Measurements from ENCODE around the gene KHDC1. TPM values are rescaled to one million over a fixed set of nuclear protein-coding genes. Genes with fewer than 3 reads are reported as not detected.
"Not testable (repeated sequence)": the region's sequence is repeated elsewhere in the genome, so short reads cannot be mapped to it uniquely, and the experiment has no call there.

Gene KHDC1
- total and polyA plus RNA-seq, 2 donors = 2.3 to 4.1 TPM

DNA sequence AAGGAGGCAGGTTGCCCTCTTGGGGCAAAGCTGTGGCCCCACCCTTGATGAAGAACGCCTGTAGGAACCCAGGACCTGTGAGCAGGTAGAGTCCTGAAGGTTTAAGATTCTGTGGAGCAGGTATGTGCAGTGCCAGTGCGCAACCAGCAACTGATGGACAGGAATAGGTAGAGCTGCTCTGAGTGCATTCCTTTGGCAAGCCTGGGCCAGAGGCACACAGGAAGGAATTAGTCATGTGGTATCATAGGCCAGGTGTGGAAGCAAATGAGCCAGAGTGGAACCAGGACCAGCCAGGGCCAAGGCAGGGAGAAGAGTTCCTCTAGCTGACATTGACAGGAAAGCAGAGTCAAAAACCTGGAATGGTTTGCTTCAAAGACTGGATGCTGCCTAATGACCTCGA lies 1.4 kb upstream of the KHDC1 start:
- WGBS = 90% methylated on average over 3 of the region's 3 CpGs
- peak overlapping the region; percentile 10 to 73 for H3K27ac ChIP-seq (ENCODE audit: low read depth in 1 of 2, low read length in 1 of 2)
- H3K4me1 ChIP-seq (ENCODE audit: control insufficient read depth in 2 of 2, insufficient read depth in 2 of 2, low read length in 2 of 2) = peaks cover 6 to 17% of the 10 kb centered on the region in 2 donors
- H3K27me3 ChIP-seq (ENCODE audit: control insufficient read depth in 2 of 2, insufficient read depth in 1 of 2, low read length in 1 of 2) = no peaks in the 10 kb centered on the region
- DNase-seq (ENCODE audit: low read depth in 6 of 9, low spot score in 9 of 9) = peak in 2 of 9 donors; percentile 4 to 20
- H3K9me3 ChIP-seq (ENCODE audit: control insufficient read depth in 2 of 2, insufficient read depth in 1 of 2, low read length in 1 of 2) = peaks cover 0 to 3% of the 10 kb centered on the region in 2 donors
- H3K36me3 ChIP-seq (ENCODE audit: control insufficient read depth in 2 of 2, insufficient read depth in 2 of 2, low read length in 1 of 2) = no peaks in the 10 kb centered on the region
- H3K4me3 ChIP-seq (ENCODE audit: low read length in 2 of 2) = no peak overlapping the region

DNA sequence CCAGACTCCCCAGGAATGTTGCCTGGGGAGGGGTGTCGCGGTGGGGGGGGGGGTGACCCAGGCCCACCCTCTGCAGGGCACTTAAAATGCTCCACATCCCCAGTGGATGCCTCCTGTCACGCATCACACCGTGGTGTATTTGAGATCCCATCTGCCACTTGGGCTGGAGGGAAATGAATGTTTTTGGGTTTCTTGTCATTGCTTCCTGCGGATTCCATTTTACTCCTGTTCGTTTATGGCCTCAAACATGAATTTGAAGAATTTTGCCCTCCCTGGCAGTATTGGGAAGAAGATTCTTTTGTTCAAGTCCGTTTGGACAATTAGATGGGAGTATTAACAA lies 544 bp upstream of the KHDC1 start:
- WGBS = 29% methylated on average over 7 of the region's 7 CpGs
- peak overlapping the region; percentile 70 to 86 for H3K4me3 ChIP-seq (ENCODE audit: low read length in 2 of 2)
- peaks cover 0 to under 1% of the 10 kb centered on the region in 2 donors for H3K9me3 ChIP-seq (ENCODE audit: control insufficient read depth in 2 of 2, insufficient read depth in 1 of 2, low read length in 1 of 2)
- H3K27me3 ChIP-seq (ENCODE audit: control insufficient read depth in 2 of 2, insufficient read depth in 1 of 2, low read length in 1 of 2) = no peaks in the 10 kb centered on the region
- H3K36me3 ChIP-seq (ENCODE audit: control insufficient read depth in 2 of 2, insufficient read depth in 2 of 2, low read length in 1 of 2) = no peaks in the 10 kb centered on the region
- DNase-seq (ENCODE audit: low read depth in 6 of 9, low spot score in 9 of 9) = no peak
- H3K27ac ChIP-seq (ENCODE audit: low read depth in 1 of 2, low read length in 1 of 2) = peak overlapping the region in 1 of 2 donors; percentile 90
- H3K4me1 ChIP-seq (ENCODE audit: control insufficient read depth in 2 of 2, insufficient read depth in 2 of 2, low read length in 2 of 2) = peaks cover 6 to 17% of the 10 kb centered on the region in 2 donors

DNA sequence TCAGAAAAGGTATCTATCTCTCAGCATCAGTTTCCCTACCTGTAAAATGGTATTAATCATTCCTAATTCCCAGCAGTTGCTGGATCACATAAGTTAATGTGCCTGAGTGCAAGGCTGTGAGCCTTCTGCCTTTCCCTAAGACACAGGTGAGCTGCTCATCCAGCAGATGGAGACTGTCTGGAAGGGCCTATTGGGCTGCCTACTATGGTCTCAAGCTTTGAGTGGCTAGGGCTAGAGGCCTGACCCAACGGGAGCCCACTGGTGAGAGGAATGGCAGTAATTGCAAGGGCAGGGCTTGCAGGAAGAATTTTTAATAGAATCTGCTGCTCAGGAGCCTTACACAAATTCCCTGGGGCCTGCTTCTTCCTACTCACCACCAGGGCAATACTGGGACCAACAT lies 4.3 kb downstream of the KHDC1 start:
- peaks cover 3 to 6% of the 10 kb centered on the region in 2 donors for H3K4me1 ChIP-seq (ENCODE audit: control insufficient read depth in 2 of 2, insufficient read depth in 2 of 2, low read length in 2 of 2)
- no peaks in the 10 kb centered on the region for H3K36me3 ChIP-seq (ENCODE audit: control insufficient read depth in 2 of 2, insufficient read depth in 2 of 2, low read length in 1 of 2)
- H3K27me3 ChIP-seq (ENCODE audit: control insufficient read depth in 2 of 2, insufficient read depth in 1 of 2, low read length in 1 of 2) = no peaks in the 10 kb centered on the region
- 100% methylated on average over 1 of the region's 1 CpG for WGBS
- no peaks in the 10 kb centered on the region for H3K9me3 ChIP-seq (ENCODE audit: control insufficient read depth in 2 of 2, insufficient read depth in 1 of 2, low read length in 1 of 2)
- no peak overlapping the region for H3K27ac ChIP-seq (ENCODE audit: low read depth in 1 of 2, low read length in 1 of 2)
- DNase-seq (ENCODE audit: low read depth in 6 of 9, low spot score in 9 of 9) = no peak
- no peak overlapping the region for H3K4me3 ChIP-seq (ENCODE audit: low read length in 2 of 2)

DNA sequence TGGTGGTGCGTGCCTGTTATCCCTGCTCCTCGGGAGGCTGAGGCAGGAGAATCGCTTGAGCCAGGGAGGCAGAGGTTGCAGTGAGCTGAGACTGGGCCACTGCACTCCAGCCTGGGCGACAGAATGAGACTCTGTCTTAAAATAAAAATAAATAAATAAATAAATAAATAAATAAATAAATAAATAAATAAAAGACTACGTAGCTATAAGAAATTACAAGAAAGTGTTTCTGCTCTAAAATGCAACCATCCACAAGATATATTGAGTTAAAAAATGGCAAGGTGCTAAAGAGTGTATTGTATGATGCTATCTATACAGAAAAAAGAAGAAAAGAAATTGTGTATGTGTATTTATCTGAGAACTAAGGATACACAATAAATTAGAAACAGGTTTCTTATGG lies 8.7 kb downstream of the KHDC1 start:
- not testable (repeated sequence) for H3K27me3 ChIP-seq (ENCODE audit: control insufficient read depth in 2 of 2, insufficient read depth in 1 of 2, low read length in 1 of 2); H3K4me1 ChIP-seq (ENCODE audit: control insufficient read depth in 2 of 2, insufficient read depth in 2 of 2, low read length in 2 of 2); H3K27ac ChIP-seq (ENCODE audit: low read depth in 1 of 2, low read length in 1 of 2); H3K36me3 ChIP-seq (ENCODE audit: control insufficient read depth in 2 of 2, insufficient read depth in 2 of 2, low read length in 1 of 2); H3K9me3 ChIP-seq (ENCODE audit: control insufficient read depth in 2 of 2, insufficient read depth in 1 of 2, low read length in 1 of 2); DNase-seq (ENCODE audit: low read depth in 6 of 9, low spot score in 9 of 9); H3K4me3 ChIP-seq (ENCODE audit: low read length in 2 of 2)
- 97% methylated on average over 5 of the region's 5 CpGs for WGBS

DNA sequence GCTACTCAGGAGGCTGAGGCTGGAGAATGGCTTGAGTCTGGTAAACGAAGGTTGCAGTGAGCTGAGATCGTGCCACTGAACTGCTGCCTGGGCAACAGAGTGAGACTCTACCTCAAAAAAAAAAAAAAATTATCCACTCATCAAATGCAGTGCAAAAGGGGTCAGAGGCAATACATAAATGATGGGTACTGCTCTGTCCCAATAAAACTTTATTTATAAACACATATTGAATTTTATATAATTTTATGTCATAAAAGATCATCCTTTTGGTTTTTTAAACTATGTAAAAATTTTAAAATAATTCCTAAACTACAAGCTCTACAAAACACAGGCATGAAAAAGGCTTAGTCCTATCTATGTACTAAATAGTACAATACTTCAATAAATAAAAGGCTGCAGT lies 10.3 kb downstream of the KHDC1 start:
- no peak for DNase-seq (ENCODE audit: low read depth in 6 of 9, low spot score in 9 of 9)
- no peaks in the 10 kb centered on the region for H3K9me3 ChIP-seq (ENCODE audit: control insufficient read depth in 2 of 2, insufficient read depth in 1 of 2, low read length in 1 of 2)
- H3K27me3 ChIP-seq (ENCODE audit: control insufficient read depth in 2 of 2, insufficient read depth in 1 of 2, low read length in 1 of 2) = no peaks in the 10 kb centered on the region
- WGBS = 100% methylated on average over 2 of the region's 2 CpGs
- H3K27ac ChIP-seq (ENCODE audit: low read depth in 1 of 2, low read length in 1 of 2) = no peak overlapping the region
- no peak overlapping the region for H3K4me3 ChIP-seq (ENCODE audit: low read length in 2 of 2)
- no peaks in the 10 kb centered on the region for H3K4me1 ChIP-seq (ENCODE audit: control insufficient read depth in 2 of 2, insufficient read depth in 2 of 2, low read length in 2 of 2)
- H3K36me3 ChIP-seq (ENCODE audit: control insufficient read depth in 2 of 2, insufficient read depth in 2 of 2, low read length in 1 of 2) = no peaks in the 10 kb centered on the region

DNA sequence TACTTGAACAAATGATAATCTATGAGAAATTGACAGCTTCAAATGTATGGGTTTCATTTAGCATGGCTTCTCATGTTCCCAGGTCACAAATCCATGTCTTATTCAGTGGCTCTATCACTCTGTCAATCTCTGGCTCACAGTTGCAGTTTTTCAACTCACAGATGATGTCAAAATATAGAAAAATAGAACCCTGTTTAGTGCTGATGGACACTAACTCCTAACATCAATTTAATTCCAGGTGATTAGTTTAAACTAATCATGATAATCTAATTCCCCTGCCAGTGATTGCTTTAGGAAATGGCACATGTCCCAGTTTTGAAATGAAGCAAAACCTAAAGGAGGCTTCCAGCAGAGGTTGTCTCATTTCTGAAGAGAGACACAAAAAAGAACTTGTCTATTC lies 13.0 kb downstream of the KHDC1 start:
- H3K9me3 ChIP-seq (ENCODE audit: control insufficient read depth in 2 of 2, insufficient read depth in 1 of 2, low read length in 1 of 2) = no peaks in the 10 kb centered on the region
- H3K4me1 ChIP-seq (ENCODE audit: control insufficient read depth in 2 of 2, insufficient read depth in 2 of 2, low read length in 2 of 2) = no peaks in the 10 kb centered on the region
- no peaks in the 10 kb centered on the region for H3K36me3 ChIP-seq (ENCODE audit: control insufficient read depth in 2 of 2, insufficient read depth in 2 of 2, low read length in 1 of 2)
- H3K27ac ChIP-seq (ENCODE audit: low read depth in 1 of 2, low read length in 1 of 2) = no peak overlapping the region
- no peaks in the 10 kb centered on the region for H3K27me3 ChIP-seq (ENCODE audit: control insufficient read depth in 2 of 2, insufficient read depth in 1 of 2, low read length in 1 of 2)
- no peak for DNase-seq (ENCODE audit: low read depth in 6 of 9, low spot score in 9 of 9)
- no peak overlapping the region for H3K4me3 ChIP-seq (ENCODE audit: low read length in 2 of 2)

DNA sequence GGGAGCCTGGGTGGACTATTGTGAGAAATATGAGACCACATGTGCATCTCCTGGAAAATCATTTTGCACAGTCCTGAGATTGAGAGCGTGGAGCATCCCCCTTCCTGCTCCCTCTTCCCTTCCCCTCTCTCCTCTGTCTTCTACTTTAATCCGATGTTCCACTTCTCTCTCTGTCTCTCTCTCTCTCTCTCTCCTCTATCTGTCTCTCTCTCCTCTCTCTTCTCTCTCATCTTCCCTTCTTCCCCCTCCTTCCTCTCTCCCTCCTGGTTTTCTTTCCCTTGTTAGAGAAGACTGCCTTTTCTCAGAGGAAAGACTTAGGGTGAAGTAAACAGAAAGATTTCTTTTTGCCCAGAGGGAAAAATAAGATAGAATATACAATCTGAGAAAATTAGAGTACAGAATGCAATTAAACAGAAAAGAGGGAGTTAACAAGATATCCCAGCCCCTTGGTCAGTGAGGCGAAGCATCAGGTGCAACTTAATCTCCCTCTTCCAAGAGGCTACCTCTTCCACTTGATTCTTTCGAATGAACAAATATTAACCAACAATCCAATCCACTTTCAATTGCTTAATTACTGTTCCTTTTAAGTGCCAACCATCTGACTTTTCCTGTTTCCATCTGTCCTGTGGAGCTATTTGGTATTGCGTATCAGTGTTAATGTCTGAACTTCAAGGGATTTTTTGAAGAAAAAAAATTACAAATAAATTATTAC lies 14.6 kb downstream of the KHDC1 start:
- Histone ChIP-seq H3K36me3 (ENCODE audit: control insufficient read depth in 2 of 2, insufficient read depth in 2 of 2, low read length in 1 of 2) (no peaks in the 10 kb centered on the region), H3K4me1 (ENCODE audit: control insufficient read depth in 2 of 2, insufficient read depth in 2 of 2, low read length in 2 of 2) (no peaks in the 10 kb centered on the region), H3K27me3 (ENCODE audit: control insufficient read depth in 2 of 2, insufficient read depth in 1 of 2, low read length in 1 of 2) (no peaks in the 10 kb centered on the region), H3K4me3 (ENCODE audit: low read length in 2 of 2) (no peak overlapping the region), H3K9me3 (ENCODE audit: control insufficient read depth in 2 of 2, insufficient read depth in 1 of 2, low read length in 1 of 2) (no peaks in the 10 kb centered on the region), H3K27ac (ENCODE audit: low read depth in 1 of 2, low read length in 1 of 2) (no peak overlapping the region)
- WGBS = 77% methylated on average over 5 of the region's 5 CpGs
- DNase-seq (ENCODE audit: low read depth in 6 of 9, low spot score in 9 of 9) = no peak

DNA sequence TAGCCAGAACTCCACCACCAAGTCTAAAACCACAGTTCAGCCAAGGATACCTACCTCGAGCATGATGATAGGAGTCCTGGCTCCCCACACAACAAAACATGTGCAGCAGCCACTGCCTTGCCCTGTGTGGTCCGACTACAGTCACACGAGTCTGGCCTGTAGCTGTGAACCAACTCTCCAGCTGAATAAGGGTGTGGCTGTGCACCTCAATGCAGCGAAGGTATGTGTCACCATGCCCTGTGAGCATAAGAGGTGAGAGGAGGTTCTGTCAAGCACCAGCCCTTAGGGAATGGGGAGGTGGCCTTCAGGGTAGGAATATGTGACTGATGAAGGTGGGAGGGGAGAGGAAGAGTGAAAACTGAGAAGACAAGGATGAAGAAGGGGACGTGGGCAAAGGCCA lies 21.0 kb downstream of the KHDC1 start:
- Histone ChIP-seq H3K36me3 (ENCODE audit: control insufficient read depth in 2 of 2, insufficient read depth in 2 of 2, low read length in 1 of 2) (no peaks in the 10 kb centered on the region), H3K4me1 (ENCODE audit: control insufficient read depth in 2 of 2, insufficient read depth in 2 of 2, low read length in 2 of 2) (no peaks in the 10 kb centered on the region), H3K9me3 (ENCODE audit: control insufficient read depth in 2 of 2, insufficient read depth in 1 of 2, low read length in 1 of 2) (no peaks in the 10 kb centered on the region), H3K27me3 (ENCODE audit: control insufficient read depth in 2 of 2, insufficient read depth in 1 of 2, low read length in 1 of 2) (no peaks in the 10 kb centered on the region), H3K4me3 (ENCODE audit: low read length in 2 of 2) (no peak overlapping the region), H3K27ac (ENCODE audit: low read depth in 1 of 2, low read length in 1 of 2) (no peak overlapping the region)
- WGBS = 94% methylated on average over 5 of the region's 5 CpGs
- no peak for DNase-seq (ENCODE audit: low read depth in 6 of 9, low spot score in 9 of 9)

DNA sequence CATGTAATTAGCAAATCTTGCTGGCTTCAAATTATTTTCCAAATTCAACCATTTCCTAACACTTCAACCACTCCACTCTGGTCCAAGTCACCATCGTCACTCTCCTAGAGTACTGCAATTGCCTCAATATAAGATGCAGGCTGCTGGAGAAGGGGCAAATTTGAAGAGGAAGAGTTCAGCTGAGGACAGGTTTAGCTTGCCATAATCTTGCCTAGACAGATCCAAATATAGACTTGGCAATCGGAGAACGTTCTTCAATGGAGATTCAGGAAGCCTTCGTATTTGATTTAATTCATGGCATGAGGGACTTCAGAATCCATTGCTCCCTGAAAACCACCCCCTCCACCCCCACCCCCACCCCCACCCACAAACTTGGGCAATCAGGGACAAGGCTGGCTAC lies 22.3 kb downstream of the KHDC1 start:
- DNase-seq (ENCODE audit: low read depth in 6 of 9, low spot score in 9 of 9) = no peak
- no peaks in the 10 kb centered on the region for H3K4me1 ChIP-seq (ENCODE audit: control insufficient read depth in 2 of 2, insufficient read depth in 2 of 2, low read length in 2 of 2)
- no peak overlapping the region for H3K4me3 ChIP-seq (ENCODE audit: low read length in 2 of 2)
- no peak overlapping the region for H3K27ac ChIP-seq (ENCODE audit: low read depth in 1 of 2, low read length in 1 of 2)
- no peaks in the 10 kb centered on the region for H3K9me3 ChIP-seq (ENCODE audit: control insufficient read depth in 2 of 2, insufficient read depth in 1 of 2, low read length in 1 of 2)
- H3K27me3 ChIP-seq (ENCODE audit: control insufficient read depth in 2 of 2, insufficient read depth in 1 of 2, low read length in 1 of 2) = no peaks in the 10 kb centered on the region
- no peaks in the 10 kb centered on the region for H3K36me3 ChIP-seq (ENCODE audit: control insufficient read depth in 2 of 2, insufficient read depth in 2 of 2, low read length in 1 of 2)
- 97% methylated on average over 4 of the region's 4 CpGs for WGBS
